Kidney epithelial cell (primary cell): Measurements from ENCODE around the gene PLPPR3. TPM values are rescaled to one million over a fixed set of nuclear protein-coding genes. Genes with fewer than 3 reads are reported as not detected.

Experiments
- DNase-seq: peaks from one replicate; pipeline ENCODE4 v3.0.0-alpha.2; 2010; ENCODE audit warnings: low read depth
- H3K27me3 ChIP-seq: 2 replicates; pipeline ENCODE4 v1.6.0; 2011; ENCODE audit warnings: low read length; ENCODE audit not compliant: control insufficient read depth, insufficient read depth
- H3K36me3 ChIP-seq: 2 replicates; pipeline ENCODE4 v1.5.1; 2011; ENCODE audit warnings: low read length; ENCODE audit not compliant: control insufficient read depth, insufficient read depth
- H3K4me3 ChIP-seq: 2 replicates; pipeline ENCODE4 v1.5.1; 2011; ENCODE audit warnings: low read depth, mild to moderate bottlenecking, control low read depth, low read length
- CTCF ChIP-seq: IDR thresholded peaks from 2 replicates; pipeline ENCODE4 v1.5.1; 2011; ENCODE audit warnings: mild to moderate bottlenecking, moderate library complexity, low read length, control low read depth, inconsistent platforms; ENCODE audit not compliant: insufficient read depth, poor library complexity, severe bottlenecking
- total RNA-seq: library from RNA; depleted of rRNA; stranded (reverse); fragments of >200 nt; gene quantifications from 2 replicates; pipeline ENCODE4 v1.2.3, GENCODE V29; 2015

PLPPR3 gene
- total RNA-seq, 1 donor from 2014 or later = 2.9 TPM

GRCh38 chr19:764301-764700, 57.5 kb downstream of the PLPPR3 start:
- DNase-seq = no peak
- Histone ChIP-seq H3K27me3 (no peaks in the 10 kb centered on the region), H3K36me3 (peaks cover 1% of the 10 kb centered on the region), H3K4me3 (no peak overlapping the region)
- TF ChIP-seq CTCF = no peak

GRCh38 chr19:763869-764268, 57.9 kb downstream of the PLPPR3 start:
- H3K27me3 ChIP-seq = no peaks in the 10 kb centered on the region
- H3K4me3 ChIP-seq = no peak overlapping the region
- DNase-seq = no peak
- peaks cover 1% of the 10 kb centered on the region for H3K36me3 ChIP-seq
- TF ChIP-seq CTCF = no peak

GRCh38 chr19:763181-763580, 58.6 kb downstream of the PLPPR3 start:
- DNase-seq = no peak
- H3K36me3 ChIP-seq = peaks cover 1% of the 10 kb centered on the region
- H3K4me3 ChIP-seq = no peak overlapping the region
- TF ChIP-seq CTCF = no peak
- no peaks in the 10 kb centered on the region for H3K27me3 ChIP-seq

Other genes with a start within 250 kb of the PLPPR3 start
- gene BSG, start 249.4 kb downstream of the PLPPR3 start, total RNA-seq = 838 and 979 TPM in 2 replicates
- 0.13 and 0.48 TPM in 2 replicates for gene HCN2, start 232.1 kb downstream of the PLPPR3 start, total RNA-seq
- 47.6 and 50.0 TPM in 2 replicates for gene POLRMT, start 188.4 kb downstream of the PLPPR3 start, total RNA-seq
- not detected in 2 replicates for gene FGF22, start 182.1 kb downstream of the PLPPR3 start, total RNA-seq
- 77.6 and 107 TPM in 2 replicates for gene RNF126, start 158.7 kb downstream of the PLPPR3 start, total RNA-seq
- gene FSTL3, start 145.6 kb downstream of the PLPPR3 start, total RNA-seq = 378 and 504 TPM in 2 replicates
- gene PRSS57, start 126.5 kb downstream of the PLPPR3 start, total RNA-seq = not detected in 2 replicates
- gene PALM, start 113.0 kb downstream of the PLPPR3 start, total RNA-seq = 42.8 and 49.8 TPM in 2 replicates
- gene MISP, start 70.8 kb downstream of the PLPPR3 start, total RNA-seq = 45.6 and 52.4 TPM in 2 replicates
- gene PTBP1, start 24.5 kb downstream of the PLPPR3 start, total RNA-seq = 268 and 349 TPM in 2 replicates
- gene AZU1, start 5.9 kb upstream of the PLPPR3 start, total RNA-seq = not detected in 2 replicates
- not detected in 2 replicates for gene PRTN3, start 19.0 kb upstream of the PLPPR3 start, total RNA-seq
- 0.67 TPM in 1 of 2 replicates, not detected in the other for gene ELANE, start 30.3 kb upstream of the PLPPR3 start, total RNA-seq
- gene CFD, start 37.7 kb upstream of the PLPPR3 start, total RNA-seq = 1.3 TPM in 2 replicates
- gene MED16, start 71.2 kb upstream of the PLPPR3 start, total RNA-seq = 40.1 and 41.4 TPM in 2 replicates
- not detected in 2 replicates for gene RNU6-9, start 71.5 kb upstream of the PLPPR3 start, total RNA-seq
- 61.5 and 75.0 TPM in 2 replicates for gene R3HDM4, start 91.3 kb upstream of the PLPPR3 start, total RNA-seq
- 0.75 TPM in 1 of 2 replicates, not detected in the other for gene KISS1R, start 95.4 kb upstream of the PLPPR3 start, total RNA-seq
- gene ARID3A, start 104.1 kb upstream of the PLPPR3 start, total RNA-seq = 24.8 and 27.4 TPM in 2 replicates
- gene WDR18, start 162.4 kb upstream of the PLPPR3 start, total RNA-seq = 54.6 and 65.0 TPM in 2 replicates
- 0.08 and 1.6 TPM in 2 replicates for gene GRIN3B, start 178.5 kb upstream of the PLPPR3 start, total RNA-seq
- 204 and 221 TPM in 2 replicates for gene TMEM259, start 199.2 kb upstream of the PLPPR3 start, total RNA-seq
- gene RNU6-2, start 199.6 kb upstream of the PLPPR3 start, total RNA-seq = not detected in 2 replicates
- gene CNN2, start 204.7 kb upstream of the PLPPR3 start, total RNA-seq = 285 and 314 TPM in 2 replicates
- 16.4 and 17.0 TPM in 2 replicates for gene ABCA7, start 218.2 kb upstream of the PLPPR3 start, total RNA-seq
- gene ARHGAP45, start 245.2 kb upstream of the PLPPR3 start, total RNA-seq = 1.4 and 4.2 TPM in 2 replicates